Measurements from ENCODE around the gene PCP4L1. TPM values are rescaled to one million over a fixed set of nuclear protein-coding genes. Genes with fewer than 3 reads are reported as not detected.
"Not testable (repeated sequence)": the region's sequence is repeated elsewhere in the genome, so short reads cannot be mapped to it uniquely, and the experiment has no call there.

The PCP4L1 gene
- total RNA-seq, 1 donor = 0.81 TPM

DNA sequence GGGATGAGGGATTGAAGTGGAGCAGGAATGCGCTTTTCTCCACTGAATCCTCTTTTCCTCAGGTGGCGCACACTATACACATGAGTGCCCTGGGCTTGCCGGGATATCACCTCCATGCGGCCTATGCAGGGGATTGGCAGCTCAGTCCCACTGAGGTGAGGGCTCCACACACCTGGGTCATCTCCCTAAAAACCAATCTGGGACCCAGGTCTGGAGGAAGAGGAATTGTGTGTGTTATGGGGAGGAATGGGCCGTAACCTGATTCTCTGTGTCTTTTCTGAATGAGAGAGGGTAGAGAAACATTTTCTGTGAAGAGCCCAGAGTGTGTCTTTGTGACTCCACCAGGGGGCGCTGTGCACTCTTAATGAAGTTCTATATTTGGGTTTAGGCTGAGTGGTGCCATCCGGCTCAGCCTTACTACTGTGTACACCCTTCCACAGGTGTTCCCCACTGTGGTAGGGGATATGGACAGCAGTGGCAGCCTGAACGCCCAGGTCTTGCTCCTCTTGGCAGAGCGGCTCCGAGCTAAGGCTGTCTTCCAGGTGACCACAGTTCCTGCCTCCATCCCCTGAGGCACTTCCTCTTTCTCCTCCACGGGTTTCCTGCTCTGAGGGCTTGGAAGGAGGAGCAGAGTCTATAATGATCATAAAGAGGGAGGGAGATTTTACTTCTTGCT, 31.2 kb upstream of the PCP4L1 start:
- peak; percentile 78 to 91 (median 86) for DNase-seq (ENCODE audit: low read depth in 2 of 3, low spot score in 2 of 3)

DNA sequence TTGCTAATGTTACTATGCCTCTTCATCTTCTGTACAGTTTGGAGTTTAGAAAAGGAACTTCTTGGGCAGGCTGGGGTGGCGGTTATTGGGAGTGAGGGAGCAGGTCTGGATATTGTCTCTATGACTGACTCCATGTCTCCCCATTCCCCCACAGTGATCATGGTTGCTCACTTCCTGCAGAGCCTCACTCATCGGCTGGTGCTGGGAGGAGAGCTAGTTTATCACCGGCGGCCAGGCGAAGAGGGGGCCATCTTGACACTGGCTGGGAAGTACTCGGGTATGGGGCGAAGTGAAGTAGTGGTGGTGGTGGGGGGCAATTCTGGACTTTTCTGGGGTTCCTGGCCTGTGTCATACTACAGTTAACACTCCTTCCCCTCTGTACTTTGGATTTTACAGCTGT, 30.5 kb upstream of the PCP4L1 start:
- DNase-seq (ENCODE audit: low read depth in 2 of 3, low spot score in 2 of 3) = no peak

DNA sequence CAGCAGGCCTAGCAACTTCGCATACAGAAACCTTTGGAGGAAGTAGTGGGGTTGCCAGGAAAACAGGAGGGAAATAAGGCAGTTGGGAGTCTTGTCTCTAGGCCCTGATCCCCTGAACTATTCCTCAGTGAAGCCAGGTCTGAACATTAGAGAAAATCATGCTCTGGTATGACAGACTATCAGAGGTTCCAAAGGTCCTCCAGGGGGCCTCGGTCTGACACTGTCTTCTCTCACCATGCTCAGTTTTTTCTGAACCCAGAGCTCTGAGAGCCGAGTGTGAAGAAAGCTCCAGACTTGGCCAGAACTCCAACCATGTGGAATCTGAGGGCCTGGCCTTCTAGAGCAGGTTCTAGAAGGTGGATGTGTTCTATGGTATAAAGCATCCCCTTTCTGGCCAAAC, 28.6 kb upstream of the PCP4L1 start:
- peak in 2 of 3 donors; percentile 26 to 53 for DNase-seq (ENCODE audit: low read depth in 2 of 3, low spot score in 2 of 3)

DNA sequence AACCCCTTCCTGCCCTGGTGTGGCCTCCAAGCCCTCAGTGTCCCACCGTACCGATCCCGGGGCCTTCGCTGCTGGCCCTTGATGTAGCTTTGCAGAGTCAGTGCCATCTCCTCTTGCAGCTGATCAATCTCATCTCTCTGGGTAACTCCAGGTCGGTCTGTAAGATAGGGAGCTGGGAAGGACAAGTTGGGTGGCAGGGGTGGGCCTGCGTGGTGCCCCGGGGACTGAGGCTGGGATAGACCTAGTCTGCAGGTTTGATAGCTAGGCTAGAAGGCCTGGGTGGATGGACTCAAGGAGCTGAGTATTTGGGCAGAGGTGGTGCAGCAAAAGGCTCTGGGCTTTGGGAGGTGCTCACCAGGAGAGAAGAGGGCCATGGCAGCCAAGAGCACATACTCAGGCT, 27.8 kb upstream of the PCP4L1 start:
- no peak for DNase-seq (ENCODE audit: low read depth in 2 of 3, low spot score in 2 of 3)

DNA sequence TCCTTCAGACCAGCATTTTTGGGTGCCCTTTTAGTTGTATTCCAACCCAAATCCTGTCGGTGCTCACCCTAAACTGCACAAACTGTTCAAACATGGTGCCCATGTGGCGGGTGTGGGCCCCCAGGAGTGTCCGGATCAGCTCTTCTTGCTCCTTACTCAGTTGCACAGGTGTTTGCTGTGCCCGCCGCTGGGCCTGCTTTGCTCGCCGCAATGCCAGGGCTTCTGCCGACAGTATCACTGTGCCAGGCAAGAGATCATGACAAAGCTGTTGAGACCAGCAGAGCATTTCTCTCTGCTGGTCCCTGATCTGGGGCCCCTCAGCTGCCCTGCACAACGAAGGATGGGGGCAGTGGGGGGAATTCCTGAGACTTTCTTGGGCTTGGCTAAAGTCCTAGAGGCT, 25.4 kb upstream of the PCP4L1 start:
- no peak for DNase-seq (ENCODE audit: low read depth in 2 of 3, low spot score in 2 of 3)

DNA sequence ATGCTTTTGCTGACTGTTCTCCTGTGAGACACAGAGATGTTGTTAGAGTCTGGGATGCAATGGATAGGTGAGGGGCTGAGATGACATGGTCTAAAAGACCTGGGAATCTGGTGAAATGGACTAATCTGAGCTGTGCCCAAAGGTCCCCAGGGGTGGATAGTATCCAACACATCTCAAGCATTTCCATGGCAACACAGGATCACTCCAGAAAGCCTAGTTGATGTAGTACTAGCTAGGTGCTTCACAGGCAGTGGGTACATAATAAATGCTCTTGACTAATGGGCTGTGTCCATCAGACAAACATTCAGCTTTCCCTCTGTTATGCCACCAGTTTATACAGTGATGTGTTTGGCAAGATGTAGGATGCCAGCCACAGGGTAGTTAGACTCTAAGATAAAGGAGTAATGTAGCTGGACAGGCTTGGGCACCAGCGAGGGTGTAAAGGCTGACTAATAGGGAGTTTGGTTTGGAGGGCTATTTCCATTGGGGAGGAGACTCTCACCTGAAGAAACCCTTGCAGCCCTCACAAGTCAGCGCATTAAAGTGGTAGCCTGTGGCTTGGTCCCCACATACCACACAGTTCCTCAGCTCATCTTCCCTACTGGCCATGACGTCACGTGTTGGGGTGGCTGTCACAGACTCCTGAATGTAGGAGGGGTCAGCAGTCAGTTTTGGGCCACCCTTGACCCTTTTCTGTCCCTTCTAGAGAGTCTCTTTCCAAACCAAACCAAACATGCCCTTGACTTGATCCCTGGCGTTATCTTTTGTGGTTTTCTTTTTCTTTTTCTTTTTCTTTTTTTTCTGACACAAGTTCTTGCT, 22.4 kb upstream of the PCP4L1 start:
- DNase-seq (ENCODE audit: low read depth in 2 of 3, low spot score in 2 of 3) = no peak

DNA sequence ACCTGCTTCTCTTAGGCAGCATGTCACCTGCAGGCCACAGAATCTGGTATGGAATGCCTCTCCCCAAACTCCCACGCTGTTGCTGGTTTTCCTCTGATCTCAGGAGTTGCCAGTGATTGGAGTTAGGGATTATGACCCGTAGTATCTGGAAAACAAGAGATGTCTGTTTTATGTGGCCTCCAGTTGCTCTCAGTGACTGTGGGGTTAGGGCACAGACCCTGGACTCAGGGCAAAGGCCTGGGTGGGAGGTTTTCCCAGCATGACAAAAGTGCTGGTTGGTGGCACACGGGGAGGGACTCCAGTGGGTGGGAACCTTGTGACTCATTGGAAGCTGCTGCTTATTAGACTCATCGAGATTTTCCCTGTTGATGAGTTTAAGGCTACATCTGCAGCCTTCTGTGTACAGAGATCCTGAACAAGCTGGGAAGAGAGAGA, 20.5 kb upstream of the PCP4L1 start, which contains the start of gene NR1I3:
NR1I3 (minus strand) TSS at position 165 of the 435 bp plus-strand sequence. CDS start 1,638 bp downstream, outside the sequence.
- no peak for DNase-seq (ENCODE audit: low read depth in 2 of 3, low spot score in 2 of 3)

DNA sequence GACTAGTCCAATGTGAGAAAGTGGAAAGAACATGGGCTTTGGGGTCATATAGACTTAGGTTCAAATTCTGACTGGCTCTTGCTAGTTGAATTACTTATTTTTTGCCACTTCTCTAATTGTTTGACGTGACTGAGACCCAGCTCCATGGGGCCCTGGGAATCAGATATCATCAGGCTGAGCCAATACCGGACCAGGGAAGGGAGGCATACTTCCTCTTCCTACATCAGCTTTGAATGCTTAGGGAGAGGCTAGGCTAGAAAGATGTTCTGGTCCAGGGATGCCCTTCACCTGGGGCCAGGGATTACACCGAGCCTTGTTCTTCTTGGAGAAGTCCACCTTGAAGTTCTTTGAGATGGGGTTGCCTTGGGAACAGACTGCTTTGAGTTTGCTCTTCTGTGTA, 16.9 kb upstream of the PCP4L1 start:
- no peak for DNase-seq (ENCODE audit: low read depth in 2 of 3, low spot score in 2 of 3)

DNA sequence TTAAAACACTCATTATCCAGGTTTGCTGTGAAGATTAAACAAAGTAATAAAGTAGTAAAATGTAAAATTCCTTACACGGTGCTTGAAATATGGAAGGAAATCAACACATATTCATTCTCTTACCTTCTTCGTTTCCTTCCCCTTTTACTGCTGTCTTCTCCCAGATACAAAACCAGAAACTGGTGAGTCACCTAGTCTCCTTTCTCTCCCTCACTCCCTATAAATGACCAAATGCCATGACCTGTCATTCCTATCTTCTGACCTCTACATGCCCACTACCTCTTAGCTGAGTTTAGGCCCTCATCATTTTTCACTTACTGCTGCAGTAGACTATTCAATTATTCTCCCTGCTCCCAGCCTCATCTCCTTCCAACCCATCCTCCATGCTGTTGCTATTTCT, 16.2 kb upstream of the PCP4L1 start:
- peak in 1 of 3 donors; percentile 17 for DNase-seq (ENCODE audit: low read depth in 2 of 3, low spot score in 2 of 3)

DNA sequence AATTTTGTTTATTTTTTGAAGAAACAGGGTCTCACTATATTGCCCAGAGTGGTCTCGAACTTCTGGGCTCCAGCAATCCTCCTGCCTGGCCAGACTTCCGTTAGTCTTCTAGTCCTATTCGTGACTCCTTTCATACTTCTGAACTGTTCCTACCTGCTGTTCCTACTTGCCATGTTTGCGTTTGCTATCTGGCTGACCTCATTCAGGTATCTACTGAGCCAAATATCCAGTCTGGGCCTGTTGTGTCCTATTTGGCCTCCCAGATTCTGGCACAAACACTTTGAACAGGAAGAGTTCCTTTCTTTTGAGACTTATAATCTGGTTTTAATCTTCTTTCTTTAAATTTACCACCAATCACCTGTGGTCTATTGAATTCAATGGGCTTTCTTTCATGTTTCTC, 13.7 kb upstream of the PCP4L1 start:
- DNase-seq (ENCODE audit: low read depth in 2 of 3, low spot score in 2 of 3) = no peak

DNA sequence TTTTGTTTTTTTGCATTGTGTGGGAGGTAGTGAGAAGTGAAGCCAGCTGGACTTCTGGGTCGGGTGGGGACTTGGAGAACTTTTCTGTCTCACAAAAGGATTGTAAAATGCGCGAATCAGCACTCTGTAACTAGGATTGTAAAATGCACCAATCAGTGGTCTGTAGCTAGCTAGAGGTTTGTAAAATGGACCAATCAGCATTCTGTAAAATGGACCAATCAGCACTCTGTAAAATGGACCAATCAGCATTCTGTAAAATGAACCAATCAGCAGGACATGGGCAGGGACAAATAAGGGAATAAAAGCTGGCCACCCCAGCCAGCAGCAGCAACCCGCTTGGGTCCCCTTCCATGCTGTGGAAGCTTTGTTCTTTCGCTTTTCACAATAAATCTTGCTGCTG, 8.4 kb upstream of the PCP4L1 start:
- not testable (repeated sequence) for DNase-seq (ENCODE audit: low read depth in 2 of 3, low spot score in 2 of 3)

DNA sequence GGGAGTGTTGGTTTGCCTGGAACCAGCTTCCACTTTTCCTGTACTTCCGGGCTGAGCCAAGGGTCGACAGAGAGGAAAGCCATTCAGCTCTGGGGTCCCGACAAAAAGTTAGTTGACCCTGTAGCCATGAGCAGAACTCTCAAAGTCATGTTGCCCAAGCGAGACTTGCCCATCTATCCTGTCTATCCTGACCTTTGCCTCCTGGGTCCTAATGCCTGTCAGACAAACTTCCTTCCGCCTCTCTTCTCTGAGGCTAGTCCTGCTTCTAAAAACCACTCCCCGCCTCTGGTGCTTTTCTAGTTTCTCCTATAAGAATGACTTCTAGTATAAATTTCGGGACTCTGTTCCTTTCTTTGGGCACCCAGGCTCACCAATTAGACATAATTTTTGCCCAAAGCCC, 7.7 kb upstream of the PCP4L1 start:
- no peak for DNase-seq (ENCODE audit: low read depth in 2 of 3, low spot score in 2 of 3)

DNA sequence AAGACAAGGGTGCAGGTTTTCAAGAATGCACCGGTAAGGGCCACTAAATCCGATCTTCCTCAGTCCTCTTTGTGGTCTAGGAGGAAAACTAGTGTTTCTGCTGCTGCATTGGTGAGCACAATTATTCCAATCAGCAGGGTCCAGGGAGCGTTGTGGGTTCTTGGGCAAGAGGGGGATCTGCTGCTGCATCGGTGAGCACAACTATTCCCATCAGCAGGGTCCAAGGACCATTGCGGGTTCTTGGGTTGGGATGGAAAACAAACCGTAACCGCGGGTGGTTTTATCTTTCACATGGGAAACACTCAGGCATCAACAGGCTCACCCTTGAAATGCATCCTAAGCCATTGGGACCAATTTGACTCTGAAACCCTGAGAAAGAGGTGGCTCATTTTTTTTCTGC, 7.0 kb upstream of the PCP4L1 start:
- DNase-seq (ENCODE audit: low read depth in 2 of 3, low spot score in 2 of 3) = no peak

DNA sequence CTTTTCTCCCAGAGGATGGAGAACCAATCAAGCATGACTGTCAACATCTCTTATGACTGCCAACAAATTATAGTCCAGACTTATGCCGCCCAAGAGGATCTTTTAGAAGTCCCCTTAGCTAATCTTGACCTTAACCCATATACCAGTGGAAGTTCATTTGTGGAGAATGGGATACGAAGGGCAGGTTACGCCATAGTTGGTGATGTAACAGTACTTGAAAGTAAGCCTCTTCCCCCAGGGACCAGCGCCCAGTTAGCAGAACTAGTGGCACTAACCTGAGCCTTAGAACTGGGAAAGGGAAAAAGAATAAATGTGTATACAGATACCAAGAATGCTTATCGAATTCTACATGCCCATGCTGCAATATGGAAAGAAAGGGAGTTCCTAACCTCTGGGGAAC, 3.2 kb upstream of the PCP4L1 start:
- not testable (repeated sequence) for DNase-seq (ENCODE audit: low read depth in 2 of 3, low spot score in 2 of 3)

DNA sequence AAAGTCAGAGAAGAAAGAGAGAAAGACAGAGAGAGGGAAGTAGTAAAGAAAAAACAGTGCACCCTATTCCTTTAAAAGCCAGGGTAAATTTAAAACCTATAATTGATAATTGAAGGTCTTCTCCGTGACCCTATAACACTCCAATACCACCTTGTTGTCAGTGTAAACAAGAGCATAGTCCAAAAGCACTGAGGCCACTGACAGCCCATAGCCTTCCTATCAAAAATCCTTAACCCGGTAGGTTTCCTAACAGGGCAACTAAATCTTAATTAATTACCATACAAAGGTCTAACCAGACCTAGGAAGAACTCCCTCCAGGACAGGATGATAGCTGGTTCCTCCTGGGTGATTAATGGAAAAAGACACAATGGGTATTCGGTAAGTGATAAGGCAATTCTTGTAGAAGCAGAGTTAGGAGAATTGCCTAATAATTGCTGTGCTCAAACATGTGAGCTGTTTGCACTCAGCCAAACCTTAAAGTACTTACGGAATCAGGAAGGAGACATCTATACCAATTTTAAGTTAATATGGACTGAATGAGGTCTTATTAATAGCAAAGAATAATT, 2.5 kb upstream of the PCP4L1 start:
- not testable (repeated sequence) for DNase-seq (ENCODE audit: low read depth in 2 of 3, low spot score in 2 of 3)

DNA sequence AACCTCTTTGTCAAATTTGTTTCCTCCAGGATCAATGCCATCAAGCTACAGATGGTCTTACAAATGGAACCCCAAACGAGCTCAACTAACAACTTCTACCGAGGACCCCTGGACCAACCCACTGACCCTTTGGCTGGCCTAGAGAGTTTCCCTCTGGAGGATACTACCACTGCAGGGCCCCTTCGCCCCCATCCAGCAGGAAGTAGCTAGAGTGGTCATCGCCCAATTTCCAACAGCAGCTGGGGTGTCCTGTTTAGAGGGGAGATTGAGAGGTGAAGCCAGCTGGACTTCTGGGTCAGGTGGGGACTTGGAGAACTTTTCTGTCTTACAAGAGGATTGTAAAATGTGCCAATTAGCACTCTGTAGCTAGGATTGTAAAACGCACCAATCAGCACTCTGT, 1.4 kb upstream of the PCP4L1 start:
- peak in 1 of 3 donors; percentile 46 for DNase-seq (ENCODE audit: low read depth in 2 of 3, low spot score in 2 of 3)

DNA sequence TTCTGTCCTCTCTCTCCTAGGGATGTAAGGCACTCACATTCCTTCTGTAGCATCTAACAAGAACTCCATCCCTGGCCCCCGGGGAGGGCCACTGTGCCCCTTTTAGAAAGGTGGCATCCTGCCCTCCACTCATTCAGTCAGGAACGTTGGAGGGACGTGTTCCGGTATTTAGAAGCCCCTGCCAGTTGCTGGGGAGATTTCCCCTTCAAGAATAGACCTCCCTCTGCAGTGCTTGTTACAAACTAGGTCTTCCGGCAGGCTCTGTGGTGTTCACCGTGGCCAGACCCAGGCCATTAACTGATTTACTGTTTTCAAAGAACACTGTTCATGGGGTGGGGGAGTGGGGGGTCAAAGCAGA, 779 bp downstream of the PCP4L1 start:
- no peak for DNase-seq (ENCODE audit: low read depth in 2 of 3, low spot score in 2 of 3)

DNA sequence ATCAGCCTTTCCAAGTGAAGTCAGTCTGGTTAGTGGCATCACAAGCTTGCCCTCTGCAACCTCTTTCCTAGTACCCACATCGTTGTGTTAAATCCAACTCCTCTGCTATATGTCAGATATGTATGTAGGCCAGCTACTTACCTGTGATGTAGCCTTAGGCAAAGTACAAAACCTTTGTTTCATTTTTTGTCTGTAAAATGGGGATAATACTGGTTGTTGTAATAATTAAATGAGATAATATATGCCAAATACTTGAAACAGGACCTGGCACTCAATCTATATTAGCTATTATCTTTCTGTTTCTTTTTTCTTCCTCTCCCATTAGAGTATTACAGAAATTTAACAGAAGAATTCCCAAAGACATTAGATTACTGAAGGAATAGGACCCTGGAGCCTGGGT, 1.2 kb downstream of the PCP4L1 start:
- DNase-seq (ENCODE audit: low read depth in 2 of 3, low spot score in 2 of 3) = no peak

DNA sequence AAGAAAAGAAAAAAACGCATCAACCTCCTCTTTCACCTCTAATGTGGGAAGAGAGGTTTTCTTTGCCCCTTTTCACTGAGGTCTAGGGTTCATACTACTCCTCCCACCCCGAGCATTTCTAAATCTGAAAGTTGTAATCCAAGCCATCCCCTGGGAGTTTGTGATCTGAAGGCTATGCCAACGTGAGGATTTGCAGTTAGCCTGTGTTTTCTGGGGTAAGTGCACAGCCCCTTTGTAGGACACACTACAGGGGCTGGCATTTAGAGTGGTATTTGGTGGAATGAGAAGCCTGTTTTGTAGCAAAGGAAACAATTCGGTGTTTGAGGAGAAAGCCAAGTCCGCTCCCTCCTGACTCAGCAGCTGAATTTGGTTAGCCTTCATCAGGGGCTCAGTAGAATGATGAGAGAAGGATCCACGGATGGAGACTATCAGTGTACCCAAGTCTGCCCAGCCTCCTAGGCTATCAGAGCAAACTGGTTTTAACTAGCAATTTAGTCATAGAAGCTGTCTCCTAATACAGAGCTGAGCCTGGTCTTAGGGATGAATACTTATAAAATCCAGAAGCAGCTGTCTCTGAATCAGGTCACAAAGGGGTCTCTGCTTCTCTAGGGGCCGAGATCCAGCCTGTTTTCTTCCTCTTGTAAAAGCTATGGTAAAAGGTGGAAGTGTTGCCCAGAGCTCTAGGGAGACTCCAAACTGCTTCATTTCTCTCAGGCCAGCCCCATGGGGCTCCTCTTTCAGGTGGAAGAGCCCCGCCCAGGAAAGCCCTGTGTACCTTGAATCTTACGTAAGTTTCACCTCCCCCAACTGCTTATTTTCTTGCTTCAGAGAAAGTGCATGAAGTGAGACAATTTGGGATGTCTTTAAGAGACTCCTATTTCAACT, 2.1 kb downstream of the PCP4L1 start:
- no peak for DNase-seq (ENCODE audit: low read depth in 2 of 3, low spot score in 2 of 3)

DNA sequence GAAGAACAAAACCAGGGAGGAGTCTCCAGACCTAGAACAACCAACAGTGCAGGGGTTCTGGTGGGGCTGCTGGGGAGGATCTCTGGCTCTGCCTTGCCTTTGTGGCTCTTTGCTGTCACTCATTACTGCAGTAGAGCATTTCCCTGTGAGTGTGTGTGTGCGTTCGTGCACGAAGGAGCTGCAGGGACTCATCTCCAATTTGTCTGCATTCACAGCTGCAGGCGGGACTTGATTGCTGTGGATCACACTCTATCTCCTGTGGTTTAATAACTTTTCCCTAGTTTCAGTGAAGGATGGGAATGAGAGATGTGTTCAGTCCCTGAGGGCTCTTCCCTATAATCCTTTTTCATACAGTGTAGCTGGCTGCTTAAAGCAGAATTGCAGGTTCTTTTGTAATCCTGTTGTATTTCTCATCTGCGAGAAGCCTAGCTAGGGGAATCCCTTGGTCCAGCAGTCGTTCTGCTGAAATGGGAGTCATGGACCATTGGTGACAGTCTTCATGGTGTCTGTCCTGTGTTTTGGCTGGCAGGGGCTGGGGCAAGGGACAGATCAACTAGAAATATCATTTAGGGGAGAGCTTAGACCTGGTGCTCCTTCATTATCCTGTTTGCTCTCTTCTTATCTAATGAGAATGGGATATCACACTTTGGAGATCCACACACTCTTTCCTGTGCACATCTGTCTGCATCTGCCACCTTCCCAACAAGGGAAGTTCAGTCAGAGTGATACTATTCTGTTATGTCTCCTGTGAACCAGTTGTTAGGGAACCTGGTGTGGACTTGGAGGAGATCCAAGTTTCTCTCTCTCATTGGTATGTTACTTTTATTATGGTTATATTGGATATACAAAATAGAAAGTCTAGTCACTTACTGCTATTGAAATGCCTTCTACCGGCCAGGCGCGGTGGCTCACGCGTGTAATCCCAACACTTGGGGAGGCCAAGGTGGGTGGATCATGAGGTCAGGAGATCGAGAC, 3.0 kb downstream of the PCP4L1 start:
- DNase-seq (ENCODE audit: low read depth in 2 of 3, low spot score in 2 of 3) = peak in 2 of 3 donors; percentile 9 to 56
